Kidney (tissue), 14 donors: ENCODE results near the gene ZNF787. TPM values are rescaled to one million over a fixed set of nuclear protein-coding genes. Genes with fewer than 3 reads are reported as not detected.

Experiments
- DNase-seq, 5 donors: peaks; one replicate each; pipeline ENCODE4 v3.0.0-alpha.2; 2013 to 2020
- FAIRE-seq: peaks from 2 replicates; lab custom pipeline; 2012; peaks lifted over from hg19 to GRCh38; lab: Jason Lieb, UNC
- H3K27ac ChIP-seq, 2 donors: one replicate each; pipeline ENCODE4 v1.7.0; 2013; ENCODE audit warnings: low read depth in 2 of 2, low read length in 2 of 2, inconsistent platforms in 1 of 2
- H3K27me3 ChIP-seq: one replicate; pipeline ENCODE4 v1.7.1; 2013; ENCODE audit warnings: low read length, inconsistent platforms; ENCODE audit not compliant: control insufficient read depth, insufficient read depth
- H3K36me3 ChIP-seq, 3 donors: one replicate each; pipeline versions ENCODE4 v1.7.0 to v1.7.1; 2013; ENCODE audit warnings: low read length in 3 of 3, control low read depth in 1 of 3, inconsistent platforms in 1 of 3; ENCODE audit not compliant: insufficient read depth in 3 of 3, control insufficient read depth in 2 of 3
- H3K4me1 ChIP-seq, 3 donors: one replicate each; pipeline versions ENCODE4 v1.7.0 to v1.7.1; 2013; ENCODE audit warnings: low read length in 3 of 3, inconsistent platforms in 1 of 3, low read depth in 1 of 3; ENCODE audit not compliant: control insufficient read depth in 2 of 3, insufficient read depth in 2 of 3
- H3K4me3 ChIP-seq, 3 donors: one replicate each; pipeline versions ENCODE4 v1.7.0 to v1.8.1; 2013; ENCODE audit warnings: low read length in 3 of 3, control low read depth in 1 of 3, inconsistent platforms in 1 of 3
- H3K9ac ChIP-seq, 3 donors: one replicate each; pipeline versions ENCODE4 v1.7.0 to v1.7.1; 2013; ENCODE audit warnings: low read length in 3 of 3, control low read depth in 1 of 3, inconsistent platforms in 1 of 3
- H3K9me3 ChIP-seq, 3 donors: one replicate each; pipeline versions ENCODE4 v1.7.0 to v1.7.1; 2013; ENCODE audit warnings: low read length in 3 of 3, control low read depth in 1 of 3, inconsistent platforms in 1 of 3; ENCODE audit not compliant: control insufficient read depth in 2 of 3, insufficient read depth in 1 of 3
- intact Hi-C: fragments of 100-400 bp; cut with DNase I; formaldehyde crosslinking; loops from one replicate; pipeline ENCODE4 v1.11.1; 2022
- polyA plus RNA-seq: library from polyadenylated mRNA; stranded (reverse); fragments of 350-450 nt; fragmentation: Illumina TruSeq; extraction: RNeasy Lipid Tissue Mini Kit (QIAGEN cat#74804); gene quantifications from one replicate; pipeline ENCODE4 v1.2.3, GENCODE V29; 2014; ENCODE audit warnings: low read depth, low replicate concordance; ENCODE audit not compliant: insufficient read depth
- total RNA-seq: library from RNA; stranded (reverse); fragmentation: NEBNext Ultra II Directional; extraction: Animal tissue kit (Norgen Biotek cat#: 25700); gene quantifications from one replicate; pipeline ENCODE4 v1.2.1, GENCODE V29; 2021
- TF ChIP-seq, protein P1 (sequence below): IDR thresholded peaks from 3 replicates; pipeline ENCODE4 v1.5.1; 2012; ENCODE audit warnings: mild to moderate bottlenecking, moderate library complexity, borderline replicate concordance; ENCODE audit not compliant: insufficient read depth; ENCODE audit errors: extremely low read depth
- donor health status: control.
- donor health status: control.
- donor health status: control.
- donor health status: control.
- donor health status: control.
- donor health status: DM: yes; HTN: yes; CAD: no.
- donor health status: Normal renal cell carcinoma (clear cell type).

Gene ZNF787
- total and polyA plus RNA-seq, 2 donors from 2014 or later, result 23.0 to 31.9 TPM

DNA sequence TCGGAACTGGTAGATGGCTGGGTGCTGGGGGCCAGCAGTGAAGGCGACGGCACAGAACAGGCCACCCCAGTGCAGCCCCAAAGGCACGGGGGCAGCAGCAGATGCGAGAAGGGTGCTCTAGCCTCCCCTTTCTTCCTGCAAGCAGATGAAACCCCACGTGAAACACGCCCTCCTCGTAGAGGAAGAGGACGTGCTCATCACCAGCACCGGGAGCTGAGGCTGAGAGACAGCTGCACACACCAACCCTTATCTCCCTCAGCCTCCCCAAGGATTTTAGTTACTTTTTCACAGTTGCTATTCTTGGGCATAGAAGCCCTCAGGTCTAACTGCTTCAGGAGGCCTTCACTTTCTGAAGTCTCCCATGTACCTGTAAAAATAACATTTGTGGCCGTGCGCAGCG, 11.9 kb downstream of the ZNF787 start:
- no peaks in the 10 kb centered on the region for H3K9me3 ChIP-seq
- DNase-seq (no peak), FAIRE-seq (no peak)
- no peak overlapping the region for H3K9ac ChIP-seq
- intact Hi-C loops, result loop anchor here (10.0 kb wide), 1 partner anchor 46 kb away; no protein-coding TSS in a partner anchor
- no peak overlapping the region for H3K27ac ChIP-seq
- no peaks in the 10 kb centered on the region for H3K27me3 ChIP-seq
- peaks cover 0 to 49% (median 30%) of the 10 kb centered on the region in 3 donors for H3K4me1 ChIP-seq
- peaks cover 0 to 2% (median 0%) of the 10 kb centered on the region in 3 donors for H3K36me3 ChIP-seq
- TF ChIP-seq, protein P1, sequence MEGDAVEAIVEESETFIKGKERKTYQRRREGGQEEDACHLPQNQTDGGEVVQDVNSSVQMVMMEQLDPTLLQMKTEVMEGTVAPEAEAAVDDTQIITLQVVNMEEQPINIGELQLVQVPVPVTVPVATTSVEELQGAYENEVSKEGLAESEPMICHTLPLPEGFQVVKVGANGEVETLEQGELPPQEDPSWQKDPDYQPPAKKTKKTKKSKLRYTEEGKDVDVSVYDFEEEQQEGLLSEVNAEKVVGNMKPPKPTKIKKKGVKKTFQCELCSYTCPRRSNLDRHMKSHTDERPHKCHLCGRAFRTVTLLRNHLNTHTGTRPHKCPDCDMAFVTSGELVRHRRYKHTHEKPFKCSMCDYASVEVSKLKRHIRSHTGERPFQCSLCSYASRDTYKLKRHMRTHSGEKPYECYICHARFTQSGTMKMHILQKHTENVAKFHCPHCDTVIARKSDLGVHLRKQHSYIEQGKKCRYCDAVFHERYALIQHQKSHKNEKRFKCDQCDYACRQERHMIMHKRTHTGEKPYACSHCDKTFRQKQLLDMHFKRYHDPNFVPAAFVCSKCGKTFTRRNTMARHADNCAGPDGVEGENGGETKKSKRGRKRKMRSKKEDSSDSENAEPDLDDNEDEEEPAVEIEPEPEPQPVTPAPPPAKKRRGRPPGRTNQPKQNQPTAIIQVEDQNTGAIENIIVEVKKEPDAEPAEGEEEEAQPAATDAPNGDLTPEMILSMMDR, result no peak
- no peak overlapping the region for H3K4me3 ChIP-seq

GRCh38 chr19:56108447-56109195, 12.5 kb downstream of the ZNF787 start:
- peak in 1 of 5 donors; percentile 69 for DNase-seq
- Histone ChIP-seq H3K27ac (no peak overlapping the region), H3K36me3 (peaks cover 0 to 2% (median 0%) of the 10 kb centered on the region in 3 donors), H3K4me1 (peaks cover 0 to 49% (median 30%) of the 10 kb centered on the region in 3 donors), H3K27me3 (no peaks in the 10 kb centered on the region), H3K9ac (no peak overlapping the region), H3K4me3 (no peak overlapping the region), H3K9me3 (no peaks in the 10 kb centered on the region)
- no peak for FAIRE-seq
- TF ChIP-seq, protein P1, result no peak
- intact Hi-C loops, result loop anchor here (10.0 kb wide), 1 partner anchor 46 kb away; no protein-coding TSS in a partner anchor

DNA sequence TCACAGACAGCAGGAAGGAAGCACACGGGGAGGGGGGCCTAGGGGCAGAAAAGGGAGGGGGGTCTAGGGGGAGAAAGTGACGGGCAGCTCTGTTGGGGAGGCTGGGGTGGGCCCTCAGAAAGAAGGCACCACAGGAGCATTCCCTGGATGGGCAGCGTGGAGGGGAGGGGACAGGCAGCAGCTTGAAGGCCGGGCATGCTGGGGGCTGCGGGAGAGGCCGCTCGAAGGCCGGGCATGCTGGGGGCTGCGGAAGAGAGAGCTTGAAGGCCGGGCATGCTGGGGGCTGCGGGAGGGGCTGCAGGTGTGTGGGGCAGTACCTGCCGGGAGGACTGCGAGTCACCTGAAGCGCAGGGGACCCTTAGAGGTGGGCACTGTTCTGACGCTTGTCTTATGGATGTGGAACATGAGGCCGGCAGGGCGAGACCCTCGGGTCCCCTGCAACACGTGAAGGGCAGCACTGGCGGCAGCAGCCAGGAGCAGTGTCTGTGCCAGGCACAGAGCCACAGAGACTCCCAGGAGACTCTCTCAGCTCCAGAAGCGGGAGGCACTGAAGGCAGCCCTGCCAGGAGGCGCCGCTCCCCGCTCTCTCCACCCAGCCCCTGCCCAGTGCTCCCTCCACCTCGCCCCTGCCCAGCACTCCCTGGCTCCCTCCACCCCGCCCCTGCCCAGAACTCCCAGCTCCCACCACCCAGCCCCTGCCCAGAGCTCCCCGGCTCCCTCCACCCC, 13.3 kb downstream of the ZNF787 start:
- intact Hi-C loops, result loop anchor here (10.0 kb wide), 1 partner anchor 47 kb away; no protein-coding TSS in a partner anchor
- Histone ChIP-seq H3K36me3 (peaks cover 0 to 2% (median 0%) of the 10 kb centered on the region in 3 donors), H3K4me1 (peaks cover 0 to 42% (median 30%) of the 10 kb centered on the region in 3 donors), H3K9ac (no peak overlapping the region), H3K27ac (no peak overlapping the region), H3K9me3 (no peaks in the 10 kb centered on the region), H3K27me3 (no peaks in the 10 kb centered on the region), H3K4me3 (no peak overlapping the region)
- TF ChIP-seq, protein P1, result no peak
- DNase-seq (no peak), FAIRE-seq (no peak)
